Thoracic aorta (tissue), 2 donors: ENCODE results near the gene CUL4A. TPM values are rescaled to one million over a fixed set of nuclear protein-coding genes. Genes with fewer than 3 reads are reported as not detected.

Experiments
- ATAC-seq: fragments of 150-250 bp; one replicate; pipeline ENCODE4 v1.8.0; 2017; ENCODE audit warnings: low read depth; ENCODE audit not compliant: insufficient number of reproducible peaks, low FRiP score
- DNase-seq: peaks from one replicate; pipeline ENCODE4 v3.0.0-alpha.2; 2020; ENCODE audit warnings: low spot score
- H3K27ac ChIP-seq, 2 donors: fragments of 200-600 bp; sonication (generic); 1 replicate in 1 of 2; 2 replicates in 1 of 2; pipeline ENCODE4 v1.5.1; 2016; ENCODE audit warnings: mild to moderate bottlenecking in 2 of 2, moderate library complexity in 2 of 2
- H3K27me3 ChIP-seq: fragments of 200-600 bp; sonication (generic); replicated peaks from 2 replicates; pipeline ENCODE4 v1.6.0; 2016; ENCODE audit warnings: mild to moderate bottlenecking; ENCODE audit not compliant: insufficient read depth
- H3K36me3 ChIP-seq: fragments of 200-600 bp; sonication (generic); one replicate; pipeline ENCODE4 v1.5.1; 2016
- H3K4me1 ChIP-seq, 2 donors: fragments of 200-600 bp; sonication (generic); 1 replicate in 1 of 2; 2 replicates in 1 of 2; pipeline versions ENCODE4 v1.5.1 to v1.6.0; 2016; ENCODE audit warnings: low read depth in 2 of 2, mild to moderate bottlenecking in 1 of 2; ENCODE audit not compliant: control insufficient read depth in 1 of 2
- H3K4me3 ChIP-seq: fragments of 200-600 bp; sonication (generic); 2 replicates; pipeline ENCODE4 v1.5.1; 2016; ENCODE audit warnings: mild to moderate bottlenecking
- H3K9me3 ChIP-seq: fragments of 200-600 bp; sonication (generic); 2 replicates; pipeline ENCODE4 v1.5.1; 2016
- CTCF ChIP-seq: fragments of 200-600 bp; sonication (generic); IDR thresholded peaks from one replicate; pipeline ENCODE4 v1.5.1; 2019; ENCODE audit warnings: antibody characterized with exemption
- total RNA-seq, 2 donors: library from RNA; depleted of rRNA; stranded (reverse); fragments of >200 nt; gene quantifications; one replicate each; pipeline versions ENCODE4 v1.1.0 to v1.2.3, GENCODE V29; 2016

CUL4A gene
- total RNA-seq, 2 donors from 2014 or later, result 112 to 156 TPM

- TF ChIP-seq CTCF, result no peak
- no peaks in the 10 kb centered on the region for H3K9me3 ChIP-seq
- no peak for ATAC-seq
- H3K4me3 ChIP-seq, result no peak overlapping the region
- H3K4me1 ChIP-seq, result no peaks in the 10 kb centered on the region
- no peak overlapping the region for H3K27ac ChIP-seq
- no peaks in the 10 kb centered on the region for H3K27me3 ChIP-seq
- no peak for DNase-seq
- no peaks in the 10 kb centered on the region for H3K36me3 ChIP-seq
Observed at GRCh38 chr13:113162783-113163685, 46.4 kb upstream of the CUL4A start.

GRCh38 chr13:113164492-113164891, 44.9 kb upstream of the CUL4A start:
- DNase-seq, result no peak

GRCh38 chr13:113166266-113166665, 43.1 kb upstream of the CUL4A start:
- no peak for DNase-seq
- H3K27ac ChIP-seq, result no peak overlapping the region
- ATAC-seq, result no peak
- H3K4me1 ChIP-seq, result no peaks in the 10 kb centered on the region
- H3K36me3 ChIP-seq, result peaks cover 7% of the 10 kb centered on the region
- no peak overlapping the region for H3K4me3 ChIP-seq
- no peak for TF ChIP-seq CTCF
- no peaks in the 10 kb centered on the region for H3K27me3 ChIP-seq
- H3K9me3 ChIP-seq, result no peaks in the 10 kb centered on the region

More at GRCh38 chr13:113164492-113164891, 44.9 kb upstream of the CUL4A start:
- Histone ChIP-seq H3K27ac (no peak overlapping the region), H3K4me1 (no peaks in the 10 kb centered on the region), H3K9me3 (no peaks in the 10 kb centered on the region), H3K27me3 (no peaks in the 10 kb centered on the region), H3K4me3 (no peak overlapping the region), H3K36me3 (no peaks in the 10 kb centered on the region)
- ATAC-seq, result no peak
- no peak for TF ChIP-seq CTCF

GRCh38 chr13:113166681-113167080, 42.7 kb upstream of the CUL4A start:
- Histone ChIP-seq H3K4me1 (no peaks in the 10 kb centered on the region), H3K36me3 (peaks cover 11% of the 10 kb centered on the region), H3K9me3 (no peaks in the 10 kb centered on the region), H3K27ac (no peak overlapping the region), H3K4me3 (no peak overlapping the region), H3K27me3 (no peaks in the 10 kb centered on the region)
- ATAC-seq, result no peak
- no peak for DNase-seq
- TF ChIP-seq CTCF, result no peak

- Histone ChIP-seq H3K27ac (no peak overlapping the region), H3K9me3 (no peaks in the 10 kb centered on the region), H3K27me3 (no peaks in the 10 kb centered on the region), H3K4me3 (no peak overlapping the region), H3K4me1 (no peaks in the 10 kb centered on the region), H3K36me3 (peaks cover 16% of the 10 kb centered on the region)
- ATAC-seq (no peak), DNase-seq (no peak)
- no peak for TF ChIP-seq CTCF
Observed at GRCh38 chr13:113167155-113167554, 42.3 kb upstream of the CUL4A start.
